Lung (tissue), 12 donors: ENCODE measurements around the gene GTPBP8. TPM values are rescaled to one million over a fixed set of nuclear protein-coding genes. Genes with fewer than 3 reads are reported as not detected.

Source experiments
- ATAC-seq: fragments of 200-7000 bp; cut with Tn5 transposase; one replicate; pipeline ENCODE4 v1.9.1; 2020; ENCODE audit warnings: moderate number of reproducible peaks; ENCODE audit not compliant: insufficient read depth, low FRiP score
- DNase-seq, 3 donors: peaks; one replicate each; pipeline ENCODE4 v3.0.0-alpha.2; 2013 to 2017
- H3K27ac ChIP-seq, 2 donors: one replicate each; pipeline ENCODE4 v1.5.1; 2013; ENCODE audit warnings: mild to moderate bottlenecking in 2 of 2, moderate library complexity in 2 of 2, control low read depth in 1 of 2, inconsistent platforms in 1 of 2, low read depth in 1 of 2, low read length in 1 of 2
- H3K27me3 ChIP-seq, 3 donors: one replicate each; pipeline ENCODE4 v1.5.1; 2013; ENCODE audit warnings: low read length in 2 of 3; ENCODE audit not compliant: control insufficient read depth in 3 of 3, insufficient read depth in 3 of 3
- H3K36me3 ChIP-seq, 4 donors: one replicate each; pipeline ENCODE4 v1.5.1; 2013; ENCODE audit warnings: low read length in 4 of 4, mild to moderate bottlenecking in 1 of 4, moderate library complexity in 1 of 4; ENCODE audit not compliant: control insufficient read depth in 4 of 4, insufficient read depth in 4 of 4
- H3K4me1 ChIP-seq, 5 donors: one replicate each; pipeline ENCODE4 v1.5.1; 2013; ENCODE audit warnings: low read length in 5 of 5, mild to moderate bottlenecking in 2 of 5, moderate library complexity in 1 of 5; ENCODE audit not compliant: control insufficient read depth in 5 of 5, insufficient read depth in 5 of 5
- H3K4me3 ChIP-seq: one replicate; pipeline ENCODE4 v1.5.1; 2013; ENCODE audit warnings: mild to moderate bottlenecking, control low read depth, moderate library complexity
- H3K9ac ChIP-seq, 2 donors: one replicate each; pipeline ENCODE4 v1.5.1; 2013; ENCODE audit warnings: low read length in 2 of 2, control low read depth in 1 of 2; ENCODE audit not compliant: insufficient read depth in 1 of 2
- H3K9me3 ChIP-seq, 4 donors: one replicate each; pipeline ENCODE4 v1.5.1; 2013; ENCODE audit warnings: low read length in 3 of 4, mild to moderate bottlenecking in 1 of 4, moderate library complexity in 1 of 4; ENCODE audit not compliant: control insufficient read depth in 4 of 4, insufficient read depth in 3 of 4
- CTCF ChIP-seq: IDR thresholded peaks from 2 replicates; pipeline ENCODE4 v1.5.1; 2012; ENCODE audit warnings: mild to moderate bottlenecking; ENCODE audit errors: control extremely low read depth, extremely low read depth
- WGBS, 2 donors: extraction: QIAGEN DNeasy Blood & Tissue Kit; methylation state at CpG; one replicate each; pipeline ENCODE4 v1.1.7; 2013; 5-methylcytosine and 5-hydroxymethylcytosine counted together
- polyA plus RNA-seq, 2 donors: library from polyadenylated mRNA; stranded (reverse); fragments of 200-250 nt; gene quantifications; one replicate each; pipeline ENCODE4 v1.2.1, GENCODE V29; 2013
- total RNA-seq, 2 donors: library from RNA; depleted of rRNA in 1 of 2; stranded (reverse); fragments of >200 nt in 1 of 2; gene quantifications; one replicate each; pipeline ENCODE4 v1.2.1, GENCODE V29; 2014 to 2021
- donor health status: control.
- donor health status: control.
- donor health status: Bipolar disorder and iron deficiency.
- donor health status: healthy.
- donor health status: DM: yes; HTN: yes; CAD: no.

GTPBP8 gene
- total and polyA plus RNA-seq, 4 donors = 6.4 to 20.6 (median 13.6) TPM

- Histone ChIP-seq H3K36me3 (no peaks in the 10 kb centered on the region), H3K9ac (no peak overlapping the region), H3K4me3 (no peak overlapping the region), H3K27ac (no peak overlapping the region), H3K4me1 (no peaks in the 10 kb centered on the region), H3K27me3 (no peaks in the 10 kb centered on the region), H3K9me3 (peaks cover 0 to 1% (median 0%) of the 10 kb centered on the region in 4 donors)
- WGBS, 2 donors = 79 to 85% methylated on average over 2 of the region's 2 CpGs
- DNase-seq (no peak), ATAC-seq (no peak)
- no peak for TF ChIP-seq CTCF
Observed at GRCh38 chr3:113034011-113034410, 43.2 kb downstream of the GTPBP8 start.

DNA sequence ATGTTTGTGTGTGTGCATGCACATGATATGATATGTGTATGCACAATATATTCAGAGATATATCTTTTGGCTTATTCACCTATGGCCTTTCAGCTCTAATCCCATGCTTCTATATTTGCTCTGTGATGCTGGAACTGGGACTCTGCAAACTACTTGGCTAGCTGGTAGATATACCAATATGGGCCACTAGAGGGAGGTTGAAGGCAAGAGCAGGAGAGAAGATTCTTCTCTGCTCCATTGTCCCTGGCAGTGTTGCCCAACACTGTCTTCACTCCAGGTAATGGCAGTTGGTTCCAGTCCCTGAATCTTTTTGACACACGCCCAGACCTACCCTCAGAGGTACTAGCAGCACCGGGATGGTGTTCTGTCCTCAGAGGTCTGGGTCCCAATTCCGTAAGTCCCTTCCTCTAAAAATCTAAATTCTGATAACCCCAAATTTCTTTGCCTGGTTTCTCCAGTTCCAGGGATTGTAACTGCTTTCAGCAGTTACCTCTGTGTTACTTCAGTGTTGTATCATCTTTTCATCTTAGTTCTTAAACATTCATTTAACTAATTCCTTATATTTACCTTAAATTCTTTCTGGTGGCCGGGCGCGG is 44.7 kb downstream of the GTPBP8 start:
- no peak overlapping the region for H3K27ac ChIP-seq
- H3K27me3 ChIP-seq = no peaks in the 10 kb centered on the region
- no peak overlapping the region for H3K4me3 ChIP-seq
- peak; percentile 46 for TF ChIP-seq CTCF
- no peaks in the 10 kb centered on the region for H3K36me3 ChIP-seq
- ATAC-seq (peak; percentile 90), DNase-seq (peak in 2 of 3 donors; percentile 58 to 72)
- H3K9ac ChIP-seq = no peak overlapping the region
- peaks cover 0 to 1% (median 0%) of the 10 kb centered on the region in 4 donors for H3K9me3 ChIP-seq
- WGBS, 2 donors = 58 to 63% methylated on average over 6 of the region's 6 CpGs
- H3K4me1 ChIP-seq = no peaks in the 10 kb centered on the region

DNA sequence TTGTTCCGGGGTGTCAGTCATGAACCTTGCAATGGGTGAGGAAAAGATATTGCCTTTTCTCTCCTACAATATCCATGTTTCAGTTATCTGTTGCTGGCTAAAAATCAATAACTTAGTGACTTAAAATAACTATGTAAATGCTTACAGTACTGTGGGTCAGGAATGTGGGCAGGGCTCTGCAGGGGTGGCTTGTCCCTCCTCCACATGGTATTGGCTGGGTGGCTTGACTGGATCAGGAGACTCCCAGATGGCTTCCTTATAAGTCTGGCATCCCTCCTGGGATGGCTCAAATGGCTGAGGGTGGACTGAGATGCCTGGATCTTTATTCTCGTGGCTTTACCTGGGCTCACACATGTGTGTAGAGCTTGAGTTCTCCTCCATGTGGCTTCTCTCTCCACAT is 47.5 kb downstream of the GTPBP8 start:
- Histone ChIP-seq H3K4me3 (no peak overlapping the region), H3K27me3 (no peaks in the 10 kb centered on the region), H3K27ac (no peak overlapping the region), H3K9ac (no peak overlapping the region), H3K4me1 (no peaks in the 10 kb centered on the region), H3K36me3 (no peaks in the 10 kb centered on the region), H3K9me3 (peaks cover 0 to 1% (median 0%) of the 10 kb centered on the region in 4 donors)
- TF ChIP-seq CTCF = no peak
- no peak for DNase-seq
- 93 to 100% methylated on average over 2 of the region's 2 CpGs for WGBS, 2 donors
- ATAC-seq = no peak

GRCh38 chr3:113039546-113039945 is 48.8 kb downstream of the GTPBP8 start:
- Histone ChIP-seq H3K27me3 (no peaks in the 10 kb centered on the region), H3K9me3 (peaks cover 0 to 1% (median 0%) of the 10 kb centered on the region in 4 donors), H3K4me1 (no peaks in the 10 kb centered on the region), H3K36me3 (no peaks in the 10 kb centered on the region), H3K4me3 (no peak overlapping the region), H3K9ac (no peak overlapping the region), H3K27ac (no peak overlapping the region)
- TF ChIP-seq CTCF = no peak
- WGBS, 2 donors = 95 to 98% methylated on average over 5 of the region's 5 CpGs
- ATAC-seq = no peak
- no peak for DNase-seq
